ENCODE data around the gene FAM107B.

The FAM107B gene

GRCh38 chr10:14772399-14772798, 2.3 kb downstream of the FAM107B start:
- Histone ChIP-seq H3K79me1 (replicated peaks; ENCODE audit: low read length, poor library complexity, severe bottlenecking) (no peaks in the 10 kb centered on the region), H3K18ac (ENCODE audit: low read depth in 1 of 2, low read length in 2 of 2) (no peak overlapping the region), H2BK15ac (ENCODE audit: low read depth, poor library complexity, severe bottlenecking) (no peak overlapping the region), H2BK5ac (ENCODE audit: low read depth, low read length, poor library complexity, severe bottlenecking) (no peak overlapping the region), H2BK120ac (ENCODE audit: low read depth, low read length) (no peak overlapping the region), H2AK5ac (ENCODE audit: low read length, severe bottlenecking) (no peak overlapping the region), H3K4me2 (ENCODE audit: low read length, poor library complexity, severe bottlenecking) (no peak overlapping the region), H2AFZ (ENCODE audit: low read depth, low read length) (no peak overlapping the region), H3K9ac (ENCODE audit: low read length) (no peak overlapping the region), H3K9me3 (ENCODE audit: control insufficient read depth, low read length) (no peaks in the 10 kb centered on the region), H3K4ac (ENCODE audit: low read depth in 1 of 2, low read length in 2 of 2) (no peak overlapping the region), H3K14ac (ENCODE audit: low read length in 2 of 2) (no peak overlapping the region), H3K27me3 (ENCODE audit: control insufficient read depth in 1 of 2, insufficient read depth in 1 of 2, low read length in 2 of 2) (no peaks in the 10 kb centered on the region), H2BK12ac (ENCODE audit: low read length in 2 of 2) (no peak overlapping the region), H3K23ac (ENCODE audit: low read length in 2 of 2) (no peak overlapping the region), H3K27ac (ENCODE audit: low read length, poor library complexity, severe bottlenecking) (no peak overlapping the region), H3K36me3 (ENCODE audit: control insufficient read depth in 1 of 2, insufficient read depth in 2 of 2, low read depth in 1 of 2, low read length in 2 of 2) (no peaks in the 10 kb centered on the region), H4K8ac (ENCODE audit: low read length) (no peak overlapping the region), H4K91ac (ENCODE audit: low read length) (no peak overlapping the region), H3K4me3 (ENCODE audit: insufficient read depth in 1 of 2, low read depth in 1 of 2, low read length in 2 of 2) (no peak overlapping the region), H3K4me1 (ENCODE audit: control insufficient read depth, insufficient read depth, low read depth, low read length) (no peaks in the 10 kb centered on the region)
- no peak for DNase-seq
- 88% methylated on average over 7 of the region's 7 CpGs for WGBS

- Histone ChIP-seq H3K27me3 (ENCODE audit: control insufficient read depth in 1 of 2, insufficient read depth in 1 of 2, low read length in 2 of 2) (peaks cover 3 to 5% of the 10 kb centered on the region in 2 experiments), H3K27ac (ENCODE audit: low read length, poor library complexity, severe bottlenecking) (no peak overlapping the region), H4K8ac (ENCODE audit: low read length) (no peak overlapping the region), H4K91ac (ENCODE audit: low read length) (no peak overlapping the region), H3K14ac (ENCODE audit: low read length in 2 of 2) (no peak overlapping the region), H2BK15ac (ENCODE audit: low read depth, poor library complexity, severe bottlenecking) (no peak overlapping the region), H2AK5ac (ENCODE audit: low read length, severe bottlenecking) (no peak overlapping the region), H3K9me3 (ENCODE audit: control insufficient read depth, low read length) (no peaks in the 10 kb centered on the region), H3K79me1 (replicated peaks; ENCODE audit: low read length, poor library complexity, severe bottlenecking) (no peaks in the 10 kb centered on the region), H2BK5ac (ENCODE audit: low read depth, low read length, poor library complexity, severe bottlenecking) (no peak overlapping the region), H2BK120ac (ENCODE audit: low read depth, low read length) (no peak overlapping the region), H3K18ac (ENCODE audit: low read depth in 1 of 2, low read length in 2 of 2) (no peak overlapping the region), H2AFZ (ENCODE audit: low read depth, low read length) (no peak overlapping the region), H3K4me3 (ENCODE audit: insufficient read depth in 1 of 2, low read depth in 1 of 2, low read length in 2 of 2) (no peak overlapping the region), H3K4ac (ENCODE audit: low read depth in 1 of 2, low read length in 2 of 2) (no peak overlapping the region), H3K4me2 (ENCODE audit: low read length, poor library complexity, severe bottlenecking) (no peak overlapping the region), H3K4me1 (ENCODE audit: control insufficient read depth, insufficient read depth, low read depth, low read length) (no peaks in the 10 kb centered on the region), H3K36me3 (ENCODE audit: control insufficient read depth in 1 of 2, insufficient read depth in 2 of 2, low read depth in 1 of 2, low read length in 2 of 2) (no peaks in the 10 kb centered on the region), H3K9ac (ENCODE audit: low read length) (no peak overlapping the region), H3K23ac (ENCODE audit: low read length in 2 of 2) (no peak overlapping the region), H2BK12ac (ENCODE audit: low read length in 2 of 2) (no peak overlapping the region)
- DNase-seq = no peak
- 100% methylated on average over 1 of the region's 2 CpGs for WGBS
Observed at GRCh38 chr10:14770927-14771326, 3.8 kb downstream of the FAM107B start.

- no peak for DNase-seq
- Histone ChIP-seq H3K4me2 (ENCODE audit: low read length, poor library complexity, severe bottlenecking) (no peak overlapping the region), H3K27ac (ENCODE audit: low read length, poor library complexity, severe bottlenecking) (no peak overlapping the region), H3K4me3 (ENCODE audit: insufficient read depth in 1 of 2, low read depth in 1 of 2, low read length in 2 of 2) (no peak overlapping the region), H3K23ac (ENCODE audit: low read length in 2 of 2) (no peak overlapping the region), H2BK15ac (ENCODE audit: low read depth, poor library complexity, severe bottlenecking) (no peak overlapping the region), H4K8ac (ENCODE audit: low read length) (no peak overlapping the region), H3K4ac (ENCODE audit: low read depth in 1 of 2, low read length in 2 of 2) (no peak overlapping the region), H2AK5ac (ENCODE audit: low read length, severe bottlenecking) (no peak overlapping the region), H3K14ac (ENCODE audit: low read length in 2 of 2) (no peak overlapping the region), H3K9ac (ENCODE audit: low read length) (no peak overlapping the region), H4K91ac (ENCODE audit: low read length) (no peak overlapping the region), H3K79me1 (replicated peaks; ENCODE audit: low read length, poor library complexity, severe bottlenecking) (no peaks in the 10 kb centered on the region), H3K18ac (ENCODE audit: low read depth in 1 of 2, low read length in 2 of 2) (no peak overlapping the region), H2BK12ac (ENCODE audit: low read length in 2 of 2) (no peak overlapping the region), H2BK120ac (ENCODE audit: low read depth, low read length) (no peak overlapping the region), H2AFZ (ENCODE audit: low read depth, low read length) (no peak overlapping the region), H3K4me1 (ENCODE audit: control insufficient read depth, insufficient read depth, low read depth, low read length) (no peaks in the 10 kb centered on the region), H3K27me3 (ENCODE audit: control insufficient read depth in 1 of 2, insufficient read depth in 1 of 2, low read length in 2 of 2) (peaks cover 3 to 5% of the 10 kb centered on the region in 2 experiments), H2BK5ac (ENCODE audit: low read depth, low read length, poor library complexity, severe bottlenecking) (no peak overlapping the region), H3K36me3 (ENCODE audit: control insufficient read depth in 1 of 2, insufficient read depth in 2 of 2, low read depth in 1 of 2, low read length in 2 of 2) (no peaks in the 10 kb centered on the region), H3K9me3 (ENCODE audit: control insufficient read depth, low read length) (no peaks in the 10 kb centered on the region)
- WGBS = 89% methylated on average over 3 of the region's 5 CpGs
Observed at GRCh38 chr10:14761372-14761771, 13.3 kb downstream of the FAM107B start.

- Histone ChIP-seq H3K79me1 (replicated peaks; ENCODE audit: low read length, poor library complexity, severe bottlenecking) (no peaks in the 10 kb centered on the region), H3K9ac (ENCODE audit: low read length) (no peak overlapping the region), H4K8ac (ENCODE audit: low read length) (no peak overlapping the region), H2BK120ac (ENCODE audit: low read depth, low read length) (no peak overlapping the region), H2AK5ac (ENCODE audit: low read length, severe bottlenecking) (no peak overlapping the region), H3K4me1 (ENCODE audit: control insufficient read depth, insufficient read depth, low read depth, low read length) (no peaks in the 10 kb centered on the region), H4K91ac (ENCODE audit: low read length) (no peak overlapping the region), H3K4me3 (ENCODE audit: insufficient read depth in 1 of 2, low read depth in 1 of 2, low read length in 2 of 2) (no peak overlapping the region), H2BK15ac (ENCODE audit: low read depth, poor library complexity, severe bottlenecking) (no peak overlapping the region), H3K27me3 (ENCODE audit: control insufficient read depth in 1 of 2, insufficient read depth in 1 of 2, low read length in 2 of 2) (peaks cover 0 to 3% of the 10 kb centered on the region in 2 experiments), H3K14ac (ENCODE audit: low read length in 2 of 2) (no peak overlapping the region), H2AFZ (ENCODE audit: low read depth, low read length) (no peak overlapping the region), H3K9me3 (ENCODE audit: control insufficient read depth, low read length) (no peaks in the 10 kb centered on the region), H3K18ac (ENCODE audit: low read depth in 1 of 2, low read length in 2 of 2) (no peak overlapping the region), H2BK5ac (ENCODE audit: low read depth, low read length, poor library complexity, severe bottlenecking) (no peak overlapping the region), H3K4ac (ENCODE audit: low read depth in 1 of 2, low read length in 2 of 2) (no peak overlapping the region), H3K4me2 (ENCODE audit: low read length, poor library complexity, severe bottlenecking) (no peak overlapping the region), H3K23ac (ENCODE audit: low read length in 2 of 2) (no peak overlapping the region), H3K36me3 (ENCODE audit: control insufficient read depth in 1 of 2, insufficient read depth in 2 of 2, low read depth in 1 of 2, low read length in 2 of 2) (no peaks in the 10 kb centered on the region), H3K27ac (ENCODE audit: low read length, poor library complexity, severe bottlenecking) (no peak overlapping the region), H2BK12ac (ENCODE audit: low read length in 2 of 2) (no peak overlapping the region)
- WGBS = 89% methylated on average over 4 of the region's 8 CpGs
- no peak for DNase-seq
Observed at GRCh38 chr10:14758994-14759664, 15.6 kb downstream of the FAM107B start.

All from mesenchymal stem cell (in vitro differentiated cells and primary cell).